Cardiac muscle cell (in vitro differentiated cells and primary cell): ENCODE results near the gene MYO1E. TPM values are rescaled to one million over a fixed set of nuclear protein-coding genes. Genes with fewer than 3 reads are reported as not detected.
"Not testable (repeated sequence)": the region's sequence is repeated elsewhere in the genome, so short reads cannot be mapped to it uniquely, and the experiment has no call there.

Experiments
- DNase-seq, 2 donors: peaks; one replicate each; pipeline versions ENCODE4 v3.0.0 to v3.0.0-alpha.2; 2010 to 2017; ENCODE audit warnings: low read depth in 1 of 2, low spot score in 1 of 2
- H3K27ac ChIP-seq: fragments of 200-600 bp; sonication (generic); 2 replicates; pipeline ENCODE4 v1.5.1; 2016
- H3K27me3 ChIP-seq: fragments of 200-600 bp; sonication (generic); 2 replicates; pipeline ENCODE4 v1.6.0; 2016; ENCODE audit warnings: control low read depth
- H3K36me3 ChIP-seq: fragments of 200-600 bp; sonication (generic); 2 replicates; pipeline ENCODE4 v1.5.1; 2016; ENCODE audit warnings: control low read depth
- H3K4me1 ChIP-seq: fragments of 200-600 bp; sonication (generic); 2 replicates; pipeline ENCODE4 v1.8.1; 2017; ENCODE audit warnings: low read depth, mild to moderate bottlenecking, mixed run types
- H3K4me3 ChIP-seq: fragments of 200-600 bp; sonication (generic); 2 replicates; pipeline ENCODE4 v1.5.1; 2016; ENCODE audit warnings: mild to moderate bottlenecking
- H3K9me3 ChIP-seq: fragments of 200-600 bp; sonication (generic); 2 replicates; pipeline ENCODE4 v1.5.1; 2017; ENCODE audit warnings: low read depth, mild to moderate bottlenecking, control low read depth
- polyA plus RNA-seq: library from polyadenylated mRNA; unstranded; fragments of >200 nt; fragmentation: Nextera tagmentation; extraction: Ambion mirVana; gene quantifications from 2 replicates; pipeline ENCODE4 v1.2.1, GENCODE V29; 2016
- total RNA-seq: library from RNA; depleted of rRNA; stranded (reverse); fragments of >200 nt; gene quantifications from 2 replicates; pipeline ENCODE4 v1.2.3, GENCODE V29; 2016
- TF ChIP-seq, protein P1 (sequence below): IDR thresholded peaks from 2 replicates; pipeline ENCODE4 v1.5.1; 2012; ENCODE audit warnings: low read depth, mild to moderate bottlenecking, low read length

MYO1E gene
- total and polyA plus RNA-seq, 2 experiments from 2014 or later = 22.0 to 27.7 TPM

DNA sequence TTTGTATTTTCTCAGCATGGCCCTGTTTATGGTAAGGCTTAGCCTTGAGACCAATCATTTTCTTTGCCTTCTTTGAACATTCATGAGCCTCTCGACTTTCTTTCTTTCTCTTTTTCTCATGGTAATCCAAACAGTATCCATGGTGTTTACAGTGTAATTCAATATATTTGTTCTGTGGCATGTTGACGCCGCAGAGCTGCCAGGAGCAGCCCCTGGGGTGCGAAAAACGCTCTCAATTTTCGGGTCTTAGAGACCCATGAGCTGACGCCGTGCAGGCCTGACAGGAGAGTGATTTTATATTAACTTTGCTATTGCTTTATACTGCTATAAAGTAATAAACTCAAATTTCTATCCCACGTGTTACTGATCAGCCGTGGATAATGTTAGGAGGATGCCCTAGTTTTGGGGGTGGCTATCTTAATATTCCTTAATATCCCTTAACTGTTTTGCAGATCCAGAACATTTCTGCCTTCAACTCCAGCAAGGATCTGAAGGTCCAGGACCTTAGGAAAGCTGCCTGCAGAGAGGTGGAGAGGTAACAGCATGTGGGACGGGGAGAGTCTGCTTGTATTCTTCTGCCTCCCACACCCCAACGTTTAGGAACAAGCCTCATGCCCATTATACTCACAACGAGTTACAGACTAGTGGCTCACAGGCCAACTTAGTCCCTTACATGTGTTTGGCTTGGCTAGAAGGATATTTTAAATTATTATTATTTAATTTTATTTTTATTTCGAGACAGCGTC, 29.3 kb upstream of the MYO1E start:
- no peak for DNase-seq
- Histone ChIP-seq H3K27ac (no peak overlapping the region), H3K27me3 (no peaks in the 10 kb centered on the region), H3K4me3 (no peak overlapping the region), H3K9me3 (no peaks in the 10 kb centered on the region), H3K36me3 (no peaks in the 10 kb centered on the region), H3K4me1 (no peaks in the 10 kb centered on the region)
- TF ChIP-seq, protein P1, sequence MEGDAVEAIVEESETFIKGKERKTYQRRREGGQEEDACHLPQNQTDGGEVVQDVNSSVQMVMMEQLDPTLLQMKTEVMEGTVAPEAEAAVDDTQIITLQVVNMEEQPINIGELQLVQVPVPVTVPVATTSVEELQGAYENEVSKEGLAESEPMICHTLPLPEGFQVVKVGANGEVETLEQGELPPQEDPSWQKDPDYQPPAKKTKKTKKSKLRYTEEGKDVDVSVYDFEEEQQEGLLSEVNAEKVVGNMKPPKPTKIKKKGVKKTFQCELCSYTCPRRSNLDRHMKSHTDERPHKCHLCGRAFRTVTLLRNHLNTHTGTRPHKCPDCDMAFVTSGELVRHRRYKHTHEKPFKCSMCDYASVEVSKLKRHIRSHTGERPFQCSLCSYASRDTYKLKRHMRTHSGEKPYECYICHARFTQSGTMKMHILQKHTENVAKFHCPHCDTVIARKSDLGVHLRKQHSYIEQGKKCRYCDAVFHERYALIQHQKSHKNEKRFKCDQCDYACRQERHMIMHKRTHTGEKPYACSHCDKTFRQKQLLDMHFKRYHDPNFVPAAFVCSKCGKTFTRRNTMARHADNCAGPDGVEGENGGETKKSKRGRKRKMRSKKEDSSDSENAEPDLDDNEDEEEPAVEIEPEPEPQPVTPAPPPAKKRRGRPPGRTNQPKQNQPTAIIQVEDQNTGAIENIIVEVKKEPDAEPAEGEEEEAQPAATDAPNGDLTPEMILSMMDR = no peak

DNA sequence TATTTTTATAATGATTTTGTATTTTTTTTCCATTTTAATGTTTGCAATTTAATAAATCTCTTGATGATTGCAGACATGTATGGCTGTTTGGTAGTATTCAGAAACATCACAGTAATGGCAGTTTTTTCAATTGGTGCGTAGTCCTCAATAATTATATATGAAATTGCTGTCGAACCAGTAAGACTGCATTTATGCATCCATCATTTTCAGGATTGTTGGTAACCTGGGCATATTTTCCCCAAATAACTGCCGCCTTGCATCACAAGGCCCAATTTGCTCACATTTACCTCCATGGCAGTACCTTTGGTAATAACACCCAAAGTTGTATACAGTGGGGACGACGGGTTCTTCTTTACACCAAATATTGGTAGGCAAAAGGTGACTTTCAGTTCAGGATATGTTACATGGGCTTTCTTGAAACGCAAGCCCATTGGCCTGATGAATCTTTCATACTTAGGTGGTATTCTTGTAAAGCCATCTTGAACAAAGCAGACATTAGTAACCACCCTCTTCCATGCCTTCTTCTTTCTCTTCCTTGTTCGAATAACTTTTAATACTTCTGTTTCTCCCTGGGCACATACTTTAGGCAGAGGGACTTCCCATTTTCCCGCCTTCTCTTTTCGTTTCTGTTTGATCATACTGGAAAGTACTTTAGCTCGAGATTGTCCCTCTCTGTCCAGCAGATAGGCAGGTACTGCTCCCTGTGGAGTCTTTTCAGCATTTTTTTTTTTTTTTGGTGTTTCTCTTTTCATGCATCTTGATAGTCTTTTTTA, 28.6 kb upstream of the MYO1E start:
- not testable (repeated sequence) for H3K4me1 ChIP-seq, H3K36me3 ChIP-seq, H3K27ac ChIP-seq, DNase-seq, H3K4me3 ChIP-seq, H3K27me3 ChIP-seq, H3K9me3 ChIP-seq

DNA sequence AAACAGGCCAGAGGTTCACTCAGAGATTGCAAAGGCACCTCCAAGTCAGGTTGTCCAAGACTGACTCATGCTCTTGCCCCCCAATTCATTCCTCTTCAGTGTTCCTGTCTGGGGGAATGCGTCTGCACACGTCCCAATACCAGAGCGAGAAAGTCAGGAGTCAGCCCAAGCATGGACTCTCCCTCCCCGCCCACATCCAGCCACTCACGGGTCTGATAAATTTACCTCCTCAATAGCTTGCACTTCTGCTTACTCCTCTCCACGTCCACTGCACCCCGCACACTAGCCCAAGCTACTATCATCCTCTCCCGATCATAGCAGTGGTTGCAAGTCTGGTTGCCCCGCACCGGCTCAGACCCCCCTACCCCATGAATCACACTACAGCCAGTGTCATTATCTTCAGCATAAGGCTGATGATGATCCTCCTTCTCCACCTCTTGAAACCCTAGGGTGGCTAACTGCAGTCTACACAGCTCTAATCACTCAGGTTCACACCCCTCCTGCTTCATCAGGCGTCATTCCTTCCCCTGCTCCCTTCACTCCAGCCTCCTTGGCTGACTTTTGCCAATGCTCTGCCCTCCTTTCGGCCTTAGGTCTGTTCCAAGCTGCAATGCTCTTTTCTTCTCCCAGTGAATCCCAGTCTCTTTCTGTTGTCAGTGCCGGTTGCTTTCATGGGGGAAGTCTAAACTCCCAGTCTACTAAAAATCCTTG, 27.6 kb upstream of the MYO1E start:
- Histone ChIP-seq H3K27me3 (no peaks in the 10 kb centered on the region), H3K27ac (no peak overlapping the region), H3K9me3 (no peaks in the 10 kb centered on the region), H3K4me3 (no peak overlapping the region), H3K4me1 (no peaks in the 10 kb centered on the region), H3K36me3 (no peaks in the 10 kb centered on the region)
- TF ChIP-seq, protein P1 = no peak
- no peak for DNase-seq

DNA sequence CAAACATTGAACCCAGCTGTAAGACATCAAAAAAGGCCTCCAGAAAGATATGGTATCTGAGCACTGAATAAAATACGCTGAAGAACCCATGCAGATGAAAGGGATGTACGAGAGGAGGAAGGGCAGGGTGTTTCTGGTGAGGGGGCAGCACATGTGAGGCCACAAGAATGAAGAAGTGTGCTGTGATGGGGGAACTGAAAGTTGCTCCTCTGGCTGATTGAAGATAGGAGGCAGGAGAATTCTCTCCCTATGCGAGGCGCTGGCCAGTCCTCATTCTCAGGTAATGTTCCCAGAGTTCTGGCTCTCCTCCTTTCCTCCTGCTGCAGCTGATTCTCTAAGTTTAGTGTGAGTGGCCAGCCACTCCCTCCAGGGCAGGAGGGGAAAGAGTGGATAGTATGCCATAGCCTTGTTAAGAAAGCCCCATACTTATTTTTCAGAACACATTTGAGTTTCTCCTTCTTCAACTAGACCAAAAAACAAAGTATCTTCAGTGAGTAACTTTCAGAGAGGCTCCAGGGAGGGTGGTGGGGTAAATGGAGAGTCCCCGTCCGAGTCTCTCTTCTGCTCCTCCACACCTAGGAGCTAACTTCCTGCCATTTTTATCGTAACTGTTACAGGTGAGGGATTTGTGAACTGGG, 26.9 kb upstream of the MYO1E start:
- H3K4me3 ChIP-seq = no peak overlapping the region
- DNase-seq = no peak
- H3K9me3 ChIP-seq = no peaks in the 10 kb centered on the region
- H3K27ac ChIP-seq = no peak overlapping the region
- H3K27me3 ChIP-seq = no peaks in the 10 kb centered on the region
- TF ChIP-seq, protein P1 = no peak
- H3K4me1 ChIP-seq = no peaks in the 10 kb centered on the region
- no peaks in the 10 kb centered on the region for H3K36me3 ChIP-seq

DNA sequence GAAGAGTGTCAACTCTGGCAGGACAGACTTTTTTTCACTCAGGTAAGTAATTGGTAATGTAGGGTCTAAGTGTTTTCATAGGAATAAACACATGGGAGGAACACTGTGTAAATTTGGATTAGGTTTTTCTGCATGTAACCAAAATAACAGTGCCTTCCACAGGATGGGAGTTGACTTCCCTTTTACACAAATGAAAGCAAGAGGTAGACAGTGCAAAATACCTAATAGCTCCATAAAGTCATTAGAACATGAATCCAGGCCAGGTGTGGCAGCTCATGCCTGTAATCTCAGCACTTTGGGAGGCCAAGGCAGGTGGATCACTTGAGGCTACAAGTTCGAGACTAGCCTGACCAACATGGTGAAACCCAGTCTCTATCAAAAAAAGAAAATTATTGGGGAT, 25.5 kb upstream of the MYO1E start:
- no peaks in the 10 kb centered on the region for H3K9me3 ChIP-seq
- no peak for DNase-seq
- H3K27ac ChIP-seq = no peak overlapping the region
- no peak overlapping the region for H3K4me3 ChIP-seq
- TF ChIP-seq, protein P1 = no peak
- no peaks in the 10 kb centered on the region for H3K27me3 ChIP-seq
- no peaks in the 10 kb centered on the region for H3K4me1 ChIP-seq
- no peaks in the 10 kb centered on the region for H3K36me3 ChIP-seq
